Mesangial cell (primary cell): ENCODE data around the gene RGS9. TPM values are rescaled to one million over a fixed set of nuclear protein-coding genes. Genes with fewer than 3 reads are reported as not detected.

Experiments
- total RNA-seq: library from RNA; depleted of rRNA; stranded (reverse); fragments of >200 nt; gene quantifications from 2 replicates; pipeline ENCODE4 v1.2.3, GENCODE V29; 2015

Gene RGS9
- total RNA-seq = 1.6 and 2.0 TPM in 2 replicates

GRCh38 chr17:65137021-65137939 is at the start of gene RGS9:
TSS of gene RGS9 (plus strand) at chr17:65137370. CDS start at chr17:65137541, 171 bp downstream.

Other genes with a start within 250 kb of the RGS9 start
- 2.4 and 2.9 TPM in 2 replicates for gene LRRC37A3, start 217.9 kb upstream of the RGS9 start, total RNA-seq
- 28.4 and 28.9 TPM in 2 replicates for gene GNA13, start 80.6 kb upstream of the RGS9 start, total RNA-seq